Measurements from ENCODE around the gene NR5A1. TPM values are rescaled to one million over a fixed set of nuclear protein-coding genes. Genes with fewer than 3 reads are reported as not detected.

Gene NR5A1
- total RNA-seq, 4 donors from 2014 or later: 0.14 to 0.58 TPM; not detected in 2

- H3K9me3 ChIP-seq: no peaks in the 10 kb centered on the region
- H3K4me3 ChIP-seq: no peak overlapping the region
- H3K27ac ChIP-seq: no peak overlapping the region
- DNase-seq: no peak
- no peaks in the 10 kb centered on the region for H3K4me1 ChIP-seq
- peaks cover 0 to 6% of the 10 kb centered on the region in 2 donors for H3K27me3 ChIP-seq
- intact Hi-C loops (cut with DNase I; ENCODE audit: low total_unique reads): no loop called here
- no peaks in the 10 kb centered on the region for H3K36me3 ChIP-seq
- no peak for TF ChIP-seq POLR2A (IDR thresholded peaks at IDR 0.05)
- TF ChIP-seq CTCF (IDR thresholded peaks at IDR 0.05): no peak
Observed at GRCh38 chr9:124457079-124457886, 49.9 kb downstream of the NR5A1 start.

DNA sequence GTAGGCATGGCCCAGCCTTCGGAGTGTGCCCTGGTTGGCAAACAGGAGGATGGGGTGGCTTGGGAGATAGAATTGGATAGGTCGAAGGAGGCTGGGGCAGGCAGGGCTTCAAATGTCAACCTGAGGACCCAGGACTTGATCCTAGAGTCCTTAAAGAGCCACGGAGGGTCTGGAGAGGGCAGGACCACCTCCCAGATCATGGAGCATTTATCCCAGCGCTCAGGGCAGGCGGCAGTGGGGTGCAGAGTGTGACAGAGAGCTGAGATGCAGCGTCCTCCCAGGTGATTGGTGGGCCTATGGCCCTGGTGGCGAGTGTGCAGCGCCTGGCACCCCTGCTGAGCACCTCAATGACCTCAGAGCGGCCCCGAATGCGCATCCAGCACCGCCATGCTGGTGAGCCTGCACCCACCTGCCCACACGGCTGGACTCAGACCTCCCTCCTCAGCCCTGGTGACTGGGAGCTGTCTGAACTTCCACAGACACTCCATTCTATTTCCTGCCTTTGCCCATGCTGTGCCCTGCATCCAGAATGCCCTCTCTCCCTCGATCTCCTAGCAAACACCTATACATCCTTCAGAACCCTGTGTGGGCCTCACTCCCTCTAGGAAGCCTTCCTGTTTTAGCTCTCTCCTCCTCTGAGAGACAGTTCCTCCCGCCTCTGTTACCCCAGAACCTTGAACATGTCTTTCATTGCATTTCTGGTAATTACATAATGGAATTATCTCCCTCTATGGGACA, 50.7 kb downstream of the NR5A1 start:
- DNase-seq: no peak
- H3K4me1 ChIP-seq: no peaks in the 10 kb centered on the region
- no peak overlapping the region for H3K27ac ChIP-seq
- no peak for TF ChIP-seq CTCF (IDR thresholded peaks at IDR 0.05)
- no peak for TF ChIP-seq POLR2A (IDR thresholded peaks at IDR 0.05)
- H3K27me3 ChIP-seq: peaks cover 0 to 14% of the 10 kb centered on the region in 2 donors
- intact Hi-C loops (cut with DNase I; ENCODE audit: low total_unique reads): no loop called here
- H3K9me3 ChIP-seq: no peaks in the 10 kb centered on the region
- H3K4me3 ChIP-seq: no peak overlapping the region
- H3K36me3 ChIP-seq: no peaks in the 10 kb centered on the region

DNA sequence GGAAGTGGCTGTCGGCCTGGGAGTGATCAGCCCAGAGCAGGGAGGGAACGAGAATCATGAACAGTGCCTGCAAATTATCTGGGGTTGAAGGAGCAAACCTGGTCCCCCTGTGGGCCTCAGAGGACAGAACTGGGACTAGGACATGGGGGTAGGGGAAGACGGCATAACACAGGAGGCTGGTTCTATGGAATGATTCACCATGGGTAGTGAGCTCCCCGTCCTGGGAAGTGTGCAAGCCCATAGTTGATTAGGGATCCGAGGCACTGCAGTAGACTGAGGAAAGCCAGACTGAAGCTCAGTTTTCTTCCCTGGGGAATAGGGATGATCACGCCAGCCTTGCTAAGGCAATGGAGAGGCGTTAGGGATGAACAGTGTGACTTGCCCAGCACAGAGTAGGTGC, 51.4 kb downstream of the NR5A1 start:
- no peaks in the 10 kb centered on the region for H3K4me1 ChIP-seq
- no peaks in the 10 kb centered on the region for H3K36me3 ChIP-seq
- H3K27ac ChIP-seq: no peak overlapping the region
- H3K9me3 ChIP-seq: no peaks in the 10 kb centered on the region
- peaks cover 0 to 19% of the 10 kb centered on the region in 2 donors for H3K27me3 ChIP-seq
- intact Hi-C loops (cut with DNase I; ENCODE audit: low total_unique reads): no loop called here
- DNase-seq: no peak
- no peak for TF ChIP-seq CTCF (IDR thresholded peaks at IDR 0.05)
- no peak for TF ChIP-seq POLR2A (IDR thresholded peaks at IDR 0.05)
- no peak overlapping the region for H3K4me3 ChIP-seq

DNA sequence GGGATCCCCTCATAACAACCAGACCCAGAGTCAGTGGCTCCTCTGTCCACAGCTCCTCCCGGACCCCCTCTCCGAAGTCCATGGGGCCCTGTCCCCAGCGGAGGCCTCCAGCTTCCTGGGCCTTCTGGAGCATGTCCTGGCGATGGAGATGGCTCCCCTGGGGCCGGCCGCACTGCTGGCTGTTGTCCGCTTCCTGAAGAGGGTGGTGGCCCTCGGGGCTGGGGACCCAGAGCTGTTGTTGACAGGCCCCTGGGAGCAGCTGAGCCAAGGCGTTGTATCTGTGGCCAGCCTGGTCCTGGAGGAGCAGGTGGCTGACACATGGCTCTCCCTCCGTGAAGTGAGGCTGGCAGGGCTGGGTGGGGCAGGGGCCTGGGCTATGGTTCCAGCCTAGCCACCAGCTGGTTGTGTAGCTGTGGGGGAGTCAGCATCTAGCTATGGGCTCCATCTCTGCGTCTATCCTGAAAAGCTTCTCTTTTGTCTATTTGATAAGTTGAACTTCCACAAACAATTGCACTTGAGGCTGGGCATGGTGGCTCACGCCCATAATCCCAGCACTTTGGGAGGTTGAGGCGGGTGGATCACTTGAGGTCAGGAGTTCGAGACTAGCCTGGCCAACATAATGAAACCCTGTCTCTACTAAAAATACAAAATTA, 52.3 kb downstream of the NR5A1 start:
- no peak for DNase-seq
- peaks cover 0 to 19% of the 10 kb centered on the region in 2 donors for H3K27me3 ChIP-seq
- TF ChIP-seq POLR2A (IDR thresholded peaks at IDR 0.05) (no peak), CTCF (IDR thresholded peaks at IDR 0.05) (no peak)
- H3K36me3 ChIP-seq: no peaks in the 10 kb centered on the region
- no peak overlapping the region for H3K4me3 ChIP-seq
- no peaks in the 10 kb centered on the region for H3K9me3 ChIP-seq
- H3K4me1 ChIP-seq: no peaks in the 10 kb centered on the region
- no peak overlapping the region for H3K27ac ChIP-seq
- intact Hi-C loops (cut with DNase I; ENCODE audit: low total_unique reads): no loop called here

Measured in uterus (tissue), 4 donors.